Measurements from ENCODE around the gene PANK4. TPM values are rescaled to one million over a fixed set of nuclear protein-coding genes. Genes with fewer than 3 reads are reported as not detected.
"Not testable (repeated sequence)": the region's sequence is repeated elsewhere in the genome, so short reads cannot be mapped to it uniquely, and the experiment has no call there.

PANK4 gene
- total and polyA plus RNA-seq, 4 donors = 6.2 to 26.8 (median 12.6) TPM

GRCh38 chr1:2570332-2570731, 43.9 kb upstream of the PANK4 start (continued):
- TF ChIP-seq CTCF (IDR thresholded peaks at IDR 0.05; ENCODE audit: low read depth, low read length, missing input control) = no peak
- TF ChIP-seq, protein P1, sequence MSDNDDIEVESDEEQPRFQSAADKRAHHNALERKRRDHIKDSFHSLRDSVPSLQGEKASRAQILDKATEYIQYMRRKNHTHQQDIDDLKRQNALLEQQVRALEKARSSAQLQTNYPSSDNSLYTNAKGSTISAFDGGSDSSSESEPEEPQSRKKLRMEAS (IDR thresholded peaks at IDR 0.05) = no peak

DNA sequence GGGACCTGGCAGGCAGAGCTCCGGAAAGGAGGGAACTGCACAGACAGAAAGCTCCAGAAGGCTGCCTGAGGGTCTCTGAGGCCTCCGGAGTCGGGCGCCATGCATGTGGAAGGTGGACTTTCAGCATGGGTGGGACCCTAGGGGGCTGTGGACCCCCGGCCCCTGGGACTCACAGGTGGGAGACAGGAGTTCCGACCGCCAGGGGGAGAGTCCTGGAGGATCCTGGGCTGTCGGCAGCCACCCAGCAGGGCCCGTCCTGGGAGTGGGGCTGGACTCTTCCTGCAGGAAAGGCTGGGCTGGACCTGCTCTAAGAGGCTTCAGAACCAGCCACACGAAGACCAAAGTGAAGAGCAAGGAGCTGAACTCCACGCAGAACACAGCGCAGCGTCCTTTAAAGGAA, 43.3 kb upstream of the PANK4 start:
- not testable (repeated sequence) for H3K27me3 ChIP-seq (ENCODE audit: control insufficient read depth in 4 of 4, insufficient read depth in 4 of 4, low read length in 3 of 4); H3K4me3 ChIP-seq (ENCODE audit: low read depth in 1 of 3, low read length in 3 of 3); DNase-seq (ENCODE audit: low spot score); H3K36me3 ChIP-seq (ENCODE audit: control insufficient read depth in 4 of 4, insufficient read depth in 3 of 4, low read depth in 1 of 4, low read length in 3 of 4); H3K9me3 ChIP-seq (ENCODE audit: control insufficient read depth in 4 of 4, low read length in 3 of 4); H3K27ac ChIP-seq (ENCODE audit: low read depth in 1 of 2, low read length in 2 of 2); H3K4me1 ChIP-seq (ENCODE audit: control insufficient read depth in 4 of 4, insufficient read depth in 4 of 4, low read length in 3 of 4); H3K9ac ChIP-seq (ENCODE audit: low read depth in 1 of 2, low read length in 2 of 2)
- 94% methylated on average over 13 of the region's 13 CpGs for WGBS

- no peaks in the 10 kb centered on the region for H3K36me3 ChIP-seq (ENCODE audit: control insufficient read depth in 4 of 4, insufficient read depth in 3 of 4, low read depth in 1 of 4, low read length in 3 of 4)
- no peak overlapping the region for H3K9ac ChIP-seq (ENCODE audit: low read depth in 1 of 2, low read length in 2 of 2)
- H3K4me1 ChIP-seq (ENCODE audit: control insufficient read depth in 4 of 4, insufficient read depth in 4 of 4, low read length in 3 of 4) = peaks cover 0 to 5% (median 0%) of the 10 kb centered on the region in 4 donors
- peaks cover 0 to 5% (median 1%) of the 10 kb centered on the region in 4 donors for H3K9me3 ChIP-seq (ENCODE audit: control insufficient read depth in 4 of 4, low read length in 3 of 4)
- 92% methylated on average over 16 of the region's 17 CpGs for WGBS
- H3K27ac ChIP-seq (ENCODE audit: low read depth in 1 of 2, low read length in 2 of 2) = no peak overlapping the region
- H3K27me3 ChIP-seq (ENCODE audit: control insufficient read depth in 4 of 4, insufficient read depth in 4 of 4, low read length in 3 of 4) = no peaks in the 10 kb centered on the region
- TF ChIP-seq FOXA2 (IDR thresholded peaks at IDR 0.05) (no peak), CTCF (IDR thresholded peaks at IDR 0.05; ENCODE audit: low read depth, low read length, missing input control) (no peak), TAF1 (conservative IDR thresholded peaks at IDR 0.05) (no peak), RAD21 (IDR thresholded peaks at IDR 0.05) (no peak), REST (IDR thresholded peaks at IDR 0.05) (no peak), HNF4G (IDR thresholded peaks at IDR 0.05) (no peak), YY1 (IDR thresholded peaks at IDR 0.05) (no peak), GABPA (IDR thresholded peaks at IDR 0.05 in 1 of 2, conservative IDR thresholded peaks at IDR 0.05 in 1 of 2) (no peak), ATF3 (IDR thresholded peaks at IDR 0.05) (no peak), SP1 (IDR thresholded peaks at IDR 0.05) (no peak), EGR1 (IDR thresholded peaks at IDR 0.05; ENCODE audit: low read depth in 2 of 2) (no peak), NR2F2 (IDR thresholded peaks at IDR 0.05) (no peak), JUND (IDR thresholded peaks at IDR 0.05) (no peak), RXRA (IDR thresholded peaks at IDR 0.05) (no peak), FOXA1 (IDR thresholded peaks at IDR 0.05) (no peak), HNF4A (conservative IDR thresholded peaks at IDR 0.05) (no peak)
- TF ChIP-seq, protein P2, sequence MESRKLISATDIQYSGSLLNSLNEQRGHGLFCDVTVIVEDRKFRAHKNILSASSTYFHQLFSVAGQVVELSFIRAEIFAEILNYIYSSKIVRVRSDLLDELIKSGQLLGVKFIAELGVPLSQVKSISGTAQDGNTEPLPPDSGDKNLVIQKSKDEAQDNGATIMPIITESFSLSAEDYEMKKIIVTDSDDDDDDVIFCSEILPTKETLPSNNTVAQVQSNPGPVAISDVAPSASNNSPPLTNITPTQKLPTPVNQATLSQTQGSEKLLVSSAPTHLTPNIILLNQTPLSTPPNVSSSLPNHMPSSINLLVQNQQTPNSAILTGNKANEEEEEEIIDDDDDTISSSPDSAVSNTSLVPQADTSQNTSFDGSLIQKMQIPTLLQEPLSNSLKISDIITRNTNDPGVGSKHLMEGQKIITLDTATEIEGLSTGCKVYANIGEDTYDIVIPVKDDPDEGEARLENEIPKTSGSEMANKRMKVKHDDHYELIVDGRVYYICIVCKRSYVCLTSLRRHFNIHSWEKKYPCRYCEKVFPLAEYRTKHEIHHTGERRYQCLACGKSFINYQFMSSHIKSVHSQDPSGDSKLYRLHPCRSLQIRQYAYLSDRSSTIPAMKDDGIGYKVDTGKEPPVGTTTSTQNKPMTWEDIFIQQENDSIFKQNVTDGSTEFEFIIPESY (IDR thresholded peaks at IDR 0.05) = no peak
- TF ChIP-seq, protein P1 (IDR thresholded peaks at IDR 0.05) = no peak
- H3K4me3 ChIP-seq (ENCODE audit: low read depth in 1 of 3, low read length in 3 of 3) = no peak overlapping the region
- DNase-seq (ENCODE audit: low spot score) = no peak
Observed at GRCh38 chr1:2569060-2569459, 42.7 kb upstream of the PANK4 start.

Data from liver (tissue), 9 donors.